ENCODE results near the gene KSR1.

Gene KSR1

GRCh38 chr17:27555339-27555738 lies 99.1 kb downstream of the KSR1 start:
- no peak for FAIRE-seq

DNA sequence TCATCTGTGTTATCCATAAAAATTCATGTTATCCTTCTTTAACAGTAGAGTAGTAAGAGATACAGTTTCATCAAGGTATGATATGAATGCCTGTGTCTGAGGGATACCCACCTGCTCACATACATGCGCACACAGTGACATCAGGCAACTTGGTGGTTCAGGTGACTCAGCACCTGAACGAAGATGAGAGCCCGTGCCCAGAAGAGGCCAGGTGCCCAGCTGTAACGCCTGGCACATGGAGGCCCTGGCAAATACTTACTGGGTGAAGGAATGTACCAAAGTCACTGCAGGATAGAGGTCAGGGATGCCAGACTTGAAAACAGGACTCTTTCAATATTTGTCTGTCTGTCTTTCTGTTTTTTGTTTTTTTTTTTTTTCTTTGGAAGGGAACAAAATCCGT lies 102.1 kb downstream of the KSR1 start:
- no peak for FAIRE-seq

DNA sequence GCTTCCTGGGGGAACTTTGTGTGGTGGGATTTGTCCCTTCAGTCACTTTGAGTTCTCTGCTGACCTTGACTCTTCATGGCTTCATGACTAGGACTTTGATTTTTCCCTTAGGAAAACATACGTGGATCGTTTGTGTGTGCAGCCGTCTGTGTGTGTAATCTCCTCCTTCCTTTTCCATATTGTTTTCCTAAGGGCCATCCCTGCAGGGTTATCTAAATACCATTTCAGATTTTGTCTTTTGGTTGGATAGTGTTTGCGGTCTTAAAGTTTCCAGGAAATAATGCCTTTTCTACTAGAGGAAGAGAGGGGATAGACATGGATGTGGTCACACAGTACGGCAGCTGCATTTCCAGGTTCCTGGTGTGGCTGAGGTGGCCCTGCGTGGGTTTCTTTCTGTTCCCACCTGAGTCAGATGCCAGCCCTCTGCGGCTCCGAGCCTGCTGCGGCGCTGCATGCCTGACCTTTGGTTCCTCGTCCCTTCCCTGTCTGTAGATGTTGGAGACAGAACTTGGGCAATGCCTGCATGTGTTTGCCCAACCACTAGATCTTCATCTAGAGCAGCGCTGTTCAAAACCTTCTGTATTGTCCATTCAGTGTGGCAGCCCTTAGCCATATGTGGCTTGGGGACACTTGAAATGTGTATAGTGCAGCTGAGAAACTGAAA lies 102.7 kb downstream of the KSR1 start:
- FAIRE-seq: no peak

DNA sequence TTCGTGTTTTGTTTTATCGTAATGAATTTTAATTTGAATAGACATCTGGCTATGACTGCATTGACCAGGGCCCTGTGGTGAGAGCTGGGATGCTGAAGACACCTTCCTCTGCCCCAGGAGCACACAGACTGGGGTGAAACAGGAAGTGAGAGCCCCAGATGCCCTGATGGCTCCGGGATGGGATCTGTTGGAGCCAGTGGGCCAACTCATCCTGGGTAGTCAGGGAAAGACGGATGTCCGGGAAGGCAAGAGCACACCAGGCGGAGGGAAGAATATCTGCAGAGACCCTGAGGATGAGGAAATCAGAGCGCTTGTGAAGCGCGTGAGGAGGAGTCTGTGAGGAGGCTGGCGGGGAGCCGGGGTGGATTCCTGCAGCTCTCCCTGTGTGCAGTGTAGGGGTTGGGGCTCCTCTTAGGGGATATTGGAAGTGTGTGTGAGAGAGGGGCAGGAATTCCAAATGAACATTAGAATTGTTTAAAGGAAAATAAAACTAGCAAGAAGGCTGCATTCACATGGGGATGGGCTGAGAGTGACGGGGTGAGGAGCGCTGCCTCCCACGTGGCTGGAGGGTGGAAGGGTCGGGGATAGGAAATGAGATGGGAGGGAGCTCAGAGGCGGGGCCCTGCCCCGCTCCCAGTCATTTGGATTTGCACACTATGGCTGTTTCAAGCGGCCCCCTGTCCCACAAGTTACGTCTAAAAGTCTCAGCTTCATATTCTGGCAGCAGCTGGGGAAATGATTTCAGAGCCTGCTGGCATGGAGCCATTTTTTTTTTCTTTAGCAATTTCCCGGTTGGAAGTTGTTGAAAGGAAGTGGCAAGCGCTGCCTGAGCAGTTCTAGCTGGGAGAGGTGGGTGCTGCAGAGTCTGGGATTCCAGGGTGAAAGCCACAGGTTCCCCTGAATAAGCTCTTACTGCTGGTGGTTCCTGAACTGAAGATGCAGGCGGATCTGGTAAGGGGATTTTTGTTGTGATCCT lies 103.5 kb downstream of the KSR1 start:
- FAIRE-seq: no peak

DNA sequence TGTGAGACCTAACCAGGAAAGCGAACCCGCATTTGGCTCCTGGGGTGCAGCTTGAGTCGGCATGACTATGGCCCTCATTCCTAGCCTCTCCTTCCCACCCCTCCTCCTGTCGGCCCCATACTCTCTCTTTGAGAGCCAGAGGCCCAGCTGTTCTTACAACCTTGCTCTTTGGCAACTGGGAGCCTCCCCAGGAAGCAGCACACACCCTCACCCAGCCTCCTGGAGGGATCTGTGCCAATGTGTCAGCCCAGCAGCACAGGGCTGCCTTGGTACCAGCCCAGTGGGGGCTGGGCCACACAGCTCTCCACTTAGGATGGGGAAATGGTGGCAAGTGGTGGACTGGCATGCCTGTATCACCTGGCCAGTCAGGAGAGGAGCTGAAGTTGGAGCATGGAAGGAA lies 104.4 kb downstream of the KSR1 start:
- FAIRE-seq: no peak

DNA sequence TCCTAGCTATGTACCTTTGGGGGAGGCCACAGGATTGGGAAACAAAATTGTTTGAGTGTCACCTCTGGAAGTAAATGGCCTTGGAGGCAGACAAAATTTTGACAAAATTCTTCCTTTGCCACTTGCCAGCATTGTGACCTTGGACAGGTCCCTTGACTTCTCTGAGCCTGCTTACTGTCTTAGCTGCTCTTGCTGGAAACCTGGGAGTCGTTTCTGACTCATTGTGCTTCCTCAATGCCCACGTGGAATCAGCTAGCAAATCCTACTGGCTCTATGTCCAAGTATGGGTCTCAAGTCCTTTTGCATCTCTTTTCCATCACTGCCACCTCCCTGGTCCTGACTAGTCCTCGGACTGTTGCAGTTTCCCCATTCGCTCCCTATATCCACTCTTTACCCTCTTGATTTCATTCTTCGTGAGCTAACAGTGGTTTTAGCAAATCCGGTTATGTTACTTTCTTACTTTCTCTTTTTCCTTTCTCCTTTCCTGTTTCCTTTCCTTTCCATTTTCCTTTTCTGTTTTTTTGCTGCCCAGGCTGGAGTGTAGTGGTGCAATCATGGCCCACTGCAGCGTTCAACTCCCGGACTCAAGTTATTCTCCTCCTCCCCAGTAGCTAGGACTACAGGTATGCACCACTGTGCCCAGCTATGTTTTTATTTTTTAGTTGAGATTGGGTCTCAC lies 106.7 kb downstream of the KSR1 start:
- FAIRE-seq: no peak

GRCh38 chr17:27563532-27563931 lies 107.3 kb downstream of the KSR1 start:
- FAIRE-seq: no peak

GRCh38 chr17:27564463-27564862 lies 108.2 kb downstream of the KSR1 start:
- FAIRE-seq: no peak

DNA sequence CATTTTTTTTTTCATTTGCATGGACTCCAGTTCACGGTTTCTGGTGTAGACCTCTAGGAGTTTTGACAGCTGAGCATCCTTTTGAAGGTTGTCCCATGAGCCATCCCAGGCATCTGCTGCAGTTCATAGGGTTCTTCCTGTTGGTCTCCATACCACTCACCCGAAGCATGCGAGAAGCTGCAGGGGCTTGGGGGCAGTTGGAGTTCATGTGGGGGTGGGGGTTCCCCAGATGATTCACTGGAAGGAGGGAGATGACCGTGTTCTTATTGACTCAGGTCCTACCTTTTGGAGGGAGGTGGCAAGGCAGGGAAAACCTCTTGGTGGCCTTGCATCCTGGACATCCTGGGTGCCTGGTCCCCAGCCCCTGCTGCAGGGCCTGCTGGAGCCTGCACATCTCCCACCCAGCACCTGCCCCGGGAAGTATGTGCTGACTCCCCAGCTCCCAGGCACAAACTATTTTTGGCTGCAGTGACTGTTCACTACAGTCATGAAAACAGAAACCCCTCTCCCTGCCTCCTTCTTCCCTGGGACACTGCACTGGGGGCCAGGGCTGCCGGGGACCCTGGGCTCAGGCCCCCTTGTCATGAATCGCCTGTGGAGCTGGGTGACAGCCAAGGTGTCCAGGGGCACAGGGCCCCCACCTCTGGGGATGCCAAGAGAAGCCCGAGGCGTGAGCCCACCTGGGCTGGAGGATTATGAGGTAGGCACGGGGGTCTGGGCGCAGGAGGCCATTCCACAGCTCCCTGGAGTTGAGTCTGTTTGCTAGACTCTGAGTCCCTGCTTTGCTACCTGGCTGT lies 109.8 kb downstream of the KSR1 start:
- FAIRE-seq: no peak

DNA sequence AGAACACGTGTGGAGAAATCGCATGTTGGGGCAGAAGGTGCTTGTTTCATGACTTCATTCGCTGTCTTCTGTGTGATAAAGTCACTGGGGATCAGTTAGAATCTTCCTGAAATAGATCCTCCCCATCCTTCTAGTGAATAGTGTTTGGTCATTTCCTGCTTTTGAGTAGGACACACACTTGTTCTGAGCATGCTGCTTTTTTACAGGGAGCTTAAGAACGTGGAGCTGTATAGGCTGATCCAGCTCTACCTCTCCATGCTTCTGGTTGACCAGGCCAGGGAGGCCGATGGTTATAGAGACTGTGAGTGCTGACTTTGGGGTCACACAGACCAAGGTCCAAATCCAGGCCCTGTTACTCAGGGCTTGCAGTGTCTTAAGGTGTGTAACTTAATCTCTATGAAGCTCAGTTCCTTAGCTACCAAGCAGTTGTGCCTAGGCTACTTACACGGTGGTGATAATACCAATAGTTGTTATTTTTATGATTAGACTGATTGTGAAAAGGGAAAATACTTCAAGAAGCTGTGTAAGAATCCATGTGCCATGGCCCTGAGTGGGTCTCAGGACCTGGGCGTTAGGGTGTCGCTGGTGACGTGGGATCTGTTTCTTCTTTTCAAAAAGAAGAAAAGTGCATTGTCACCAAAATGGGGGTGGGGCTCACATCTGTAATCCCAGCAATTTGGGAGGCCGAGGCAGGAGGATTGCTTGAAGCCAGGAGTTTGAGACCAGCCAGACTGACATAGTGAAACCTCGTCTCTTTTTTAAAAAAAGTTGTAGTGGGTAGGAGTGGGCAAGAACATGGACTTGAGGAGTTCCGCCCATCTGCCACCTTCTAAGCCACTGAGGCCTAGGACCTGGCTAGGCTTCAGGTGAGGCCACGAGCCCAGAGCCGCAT lies 110.7 kb downstream of the KSR1 start:
- FAIRE-seq: no peak

- FAIRE-seq: no peak
Measured at GRCh38 chr17:27567563-27567859, 111.3 kb downstream of the KSR1 start.

DNA sequence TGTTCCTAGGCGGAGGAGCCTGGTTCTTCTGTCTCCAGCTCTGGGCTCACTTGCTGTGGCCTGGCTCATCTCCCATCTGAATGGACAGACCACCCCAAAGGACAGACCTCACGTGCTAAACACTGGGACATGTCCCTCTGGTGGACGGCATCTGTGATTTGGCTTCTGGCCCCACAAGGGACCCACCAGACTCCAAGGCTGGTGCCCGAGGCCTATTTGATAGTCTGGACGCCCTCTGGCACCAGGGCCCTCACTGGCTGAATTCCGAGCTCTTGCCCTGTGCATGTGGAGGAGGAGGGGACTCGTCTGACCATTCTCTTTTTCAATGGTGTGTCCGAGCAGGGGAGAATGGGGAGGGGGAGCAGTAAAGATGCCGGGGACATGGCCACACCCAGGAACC lies 112.0 kb downstream of the KSR1 start:
- no peak for FAIRE-seq

DNA sequence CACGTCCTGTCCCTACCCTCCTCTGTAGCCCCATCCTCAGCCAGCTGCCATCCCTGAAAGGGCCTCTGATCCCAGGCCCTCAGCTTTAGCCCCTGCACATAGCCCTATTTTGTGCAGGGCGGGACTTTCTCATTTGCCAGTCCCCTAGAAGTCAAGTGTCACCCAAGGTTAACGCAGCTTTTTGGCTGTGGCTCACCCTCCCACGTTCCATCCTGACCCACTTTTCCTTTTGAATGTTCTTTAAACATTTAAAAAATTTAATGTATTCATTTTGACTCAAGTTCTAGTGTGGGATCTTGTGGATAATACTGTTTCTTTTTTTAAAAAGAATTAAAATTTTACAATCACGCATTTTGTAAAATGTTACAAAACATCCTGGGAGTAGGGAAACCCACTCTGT lies 112.6 kb downstream of the KSR1 start:
- no peak for FAIRE-seq

DNA sequence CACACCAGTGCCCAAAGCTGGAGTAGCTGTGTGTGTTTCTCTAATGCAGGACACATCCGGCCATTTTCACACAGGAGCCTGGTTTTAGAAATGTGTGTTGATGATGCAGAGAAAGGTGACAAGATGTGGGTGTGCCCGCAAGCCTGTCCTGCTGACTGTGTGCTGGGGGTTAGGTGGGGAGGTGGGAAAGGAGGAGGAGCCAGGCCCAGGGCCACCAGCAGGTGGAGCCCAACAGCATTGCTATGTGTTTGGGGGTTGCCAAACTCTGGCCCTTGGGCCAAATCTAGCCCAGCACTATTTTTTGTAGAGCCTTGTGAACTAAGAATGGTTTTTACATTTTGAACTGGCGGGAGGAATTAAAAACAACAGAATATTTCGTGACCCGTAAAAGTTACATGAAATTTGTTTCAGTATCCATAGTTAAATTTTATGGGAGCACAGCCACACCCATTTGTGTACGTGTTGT lies 113.0 kb downstream of the KSR1 start:
- FAIRE-seq: no peak

- no peak for FAIRE-seq
Measured at GRCh38 chr17:27569884-27570577, 113.8 kb downstream of the KSR1 start.

DNA sequence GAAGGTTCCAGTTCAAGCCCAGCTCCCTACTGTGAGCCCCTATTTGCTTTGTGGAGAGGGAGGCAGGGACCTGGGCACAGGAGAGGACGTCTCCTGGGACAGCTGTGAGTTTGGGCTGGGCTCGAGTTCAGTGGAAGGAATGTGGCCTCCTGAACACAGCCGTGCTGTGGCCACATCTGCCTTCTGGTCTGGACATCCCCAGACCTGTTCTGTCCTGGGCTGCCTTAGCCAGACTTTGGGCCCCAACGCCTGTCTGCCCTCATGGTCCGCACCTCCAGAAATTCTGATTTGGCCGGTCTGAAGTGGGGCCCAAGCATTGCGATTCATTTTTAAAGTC lies 114.3 kb downstream of the KSR1 start:
- no peak for FAIRE-seq

GRCh38 chr17:27571563-27572352 lies 115.5 kb downstream of the KSR1 start:
- FAIRE-seq: no peak

- FAIRE-seq: no peak
Measured at GRCh38 chr17:27572665-27573064, 116.4 kb downstream of the KSR1 start.

GRCh38 chr17:27573548-27573947 lies 117.3 kb downstream of the KSR1 start:
- FAIRE-seq: no peak

- FAIRE-seq: no peak
Measured at GRCh38 chr17:27573971-27574525, 117.8 kb downstream of the KSR1 start.

Data from islet of Langerhans (tissue), 1 donor.